Loucy (cell line): ENCODE measurements around the gene PLCD3.

ENCODE experiments used
- H2AFZ ChIP-seq: fragments of 200-600 bp; sonication (generic); 2 replicates; pipeline ENCODE4 v1.6.0; 2016; ENCODE audit warnings: antibody characterized with exemption, mild to moderate bottlenecking, low read length, moderate library complexity
- H3F3A ChIP-seq: fragments of 200-600 bp; 2 replicates; pipeline ENCODE4 v1.6.0; 2016; ENCODE audit warnings: antibody characterized with exemption, low read depth, mild to moderate bottlenecking
- H3K27me3 ChIP-seq: fragments of 200-600 bp; sonication (generic); 2 replicates; pipeline ENCODE4 v1.6.1; 2014; ENCODE audit warnings: low read length, mild to moderate bottlenecking; ENCODE audit not compliant: insufficient read depth, poor library complexity, severe bottlenecking
- H3K36me3 ChIP-seq: fragments of 200-600 bp; sonication (generic); 2 replicates; pipeline ENCODE4 v1.6.1; 2016; ENCODE audit warnings: low read length; ENCODE audit not compliant: insufficient read depth
- H3K4me1 ChIP-seq: fragments of 200-600 bp; sonication (generic); 2 replicates; pipeline ENCODE4 v1.5.1; 2014; ENCODE audit warnings: low read length, mild to moderate bottlenecking; ENCODE audit not compliant: insufficient read depth, poor library complexity, severe bottlenecking
- H3K4me2 ChIP-seq: fragments of 200-600 bp; sonication (generic); 2 replicates; pipeline ENCODE4 v1.6.0; 2014; ENCODE audit warnings: antibody characterized with exemption, low read length, low read depth, mild to moderate bottlenecking; ENCODE audit not compliant: poor library complexity, severe bottlenecking
- H3K4me3 ChIP-seq: fragments of 200-600 bp; sonication (generic); 2 replicates; pipeline ENCODE4 v1.5.1; 2014; ENCODE audit warnings: low read length, mild to moderate bottlenecking, mixed read lengths; ENCODE audit not compliant: poor library complexity, severe bottlenecking
- H3K79me2 ChIP-seq: fragments of 200-600 bp; sonication (generic); 2 replicates; pipeline ENCODE4 v1.6.1; 2014; ENCODE audit warnings: low read length; ENCODE audit not compliant: insufficient read depth
- H3K9ac ChIP-seq: fragments of 200-600 bp; sonication (generic); 2 replicates; pipeline ENCODE4 v1.6.0; 2014; ENCODE audit warnings: mild to moderate bottlenecking, low read depth, low read length, moderate library complexity; ENCODE audit not compliant: poor library complexity, severe bottlenecking
- H3K9me2 ChIP-seq: fragments of 200-600 bp; sonication (generic); replicated peaks from 2 replicates; pipeline ENCODE4 v1.6.1; 2016; ENCODE audit warnings: low read depth, low read length, mixed read lengths
- H3K9me3 ChIP-seq: fragments of 200-600 bp; sonication (generic); 2 replicates; pipeline ENCODE4 v1.6.1; 2014; ENCODE audit warnings: mild to moderate bottlenecking, antibody characterized with exemption, low read length, low read depth; ENCODE audit not compliant: insufficient read depth
- H4K20me1 ChIP-seq: fragments of 200-600 bp; sonication (generic); 2 replicates; pipeline ENCODE4 v1.6.0; 2014; ENCODE audit warnings: antibody characterized with exemption, low read length, mild to moderate bottlenecking; ENCODE audit not compliant: insufficient read depth, poor library complexity, severe bottlenecking
- CTCF ChIP-seq: fragments of 200-600 bp; sonication (generic); conservative IDR thresholded peaks from 2 replicates; pipeline ENCODE4 v1.5.1; 2014; ENCODE audit warnings: mild to moderate bottlenecking, antibody characterized with exemption, low read length
- EZH2phosphoT487 ChIP-seq: fragments of 200-600 bp; IDR thresholded peaks from 2 replicates; pipeline ENCODE4 v1.6.1; 2018; ENCODE audit warnings: antibody characterized with exemption, mild to moderate bottlenecking, moderate library complexity, borderline replicate concordance

The PLCD3 gene

DNA sequence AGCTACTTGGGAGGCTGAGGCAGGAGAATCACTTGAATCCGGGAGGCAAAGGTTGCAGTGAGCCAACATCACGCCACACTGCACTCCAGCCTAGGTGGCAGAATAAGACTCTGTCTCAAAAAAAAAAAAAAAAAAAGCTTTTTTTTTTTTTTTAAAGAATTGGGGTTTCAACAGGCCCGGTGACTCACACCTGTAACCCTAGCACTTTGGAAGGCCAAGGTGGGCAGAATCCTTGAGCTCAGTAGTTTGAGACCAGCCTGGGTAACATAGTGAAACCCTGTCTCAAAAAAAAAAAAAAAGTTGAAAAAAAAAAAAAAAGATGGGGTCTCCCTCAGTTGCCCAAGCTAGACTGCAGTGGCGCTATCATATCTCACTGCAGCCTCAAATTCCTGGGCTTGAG is 22.7 kb upstream of the PLCD3 start:
- H3K36me3 ChIP-seq, result no peaks in the 10 kb centered on the region

GRCh38 chr17:45150911-45151809 is 18.8 kb upstream of the PLCD3 start:
- H3K9me3 ChIP-seq, result no peaks in the 10 kb centered on the region
- H2AFZ ChIP-seq, result no peak overlapping the region
- peaks cover 45% of the 10 kb centered on the region for H3K79me2 ChIP-seq
- H3K36me3 ChIP-seq, result no peaks in the 10 kb centered on the region
- TF ChIP-seq EZH2phosphoT487, result no peak
- no peak for TF ChIP-seq CTCF
- peaks cover 35% of the 10 kb centered on the region for H4K20me1 ChIP-seq
- peak overlapping the region; percentile 94 for H3K4me3 ChIP-seq
- H3F3A ChIP-seq, result peaks cover 6% of the 10 kb centered on the region
- peaks cover 24% of the 10 kb centered on the region for H3K4me1 ChIP-seq
- no peaks in the 10 kb centered on the region for H3K27me3 ChIP-seq
- H3K4me2 ChIP-seq, result peak overlapping the region; percentile 87
- H3K9ac ChIP-seq, result peak overlapping the region; percentile 81
- H3K9me2 ChIP-seq, result no peaks in the 10 kb centered on the region

More for the DNA sequence above, 22.7 kb upstream of the PLCD3 start:
- Histone ChIP-seq H3K4me1 (peaks cover 24% of the 10 kb centered on the region), H3K79me2 (peaks cover 33% of the 10 kb centered on the region), H3K9me2 (no peaks in the 10 kb centered on the region), H3K4me2 (no peak overlapping the region), H3K9ac (no peak overlapping the region), H3K9me3 (no peaks in the 10 kb centered on the region), H3F3A (peaks cover 6% of the 10 kb centered on the region), H3K27me3 (no peaks in the 10 kb centered on the region), H4K20me1 (peaks cover 22% of the 10 kb centered on the region), H3K4me3 (no peak overlapping the region), H2AFZ (no peak overlapping the region)
- TF ChIP-seq EZH2phosphoT487 (no peak), CTCF (no peak)

DNA sequence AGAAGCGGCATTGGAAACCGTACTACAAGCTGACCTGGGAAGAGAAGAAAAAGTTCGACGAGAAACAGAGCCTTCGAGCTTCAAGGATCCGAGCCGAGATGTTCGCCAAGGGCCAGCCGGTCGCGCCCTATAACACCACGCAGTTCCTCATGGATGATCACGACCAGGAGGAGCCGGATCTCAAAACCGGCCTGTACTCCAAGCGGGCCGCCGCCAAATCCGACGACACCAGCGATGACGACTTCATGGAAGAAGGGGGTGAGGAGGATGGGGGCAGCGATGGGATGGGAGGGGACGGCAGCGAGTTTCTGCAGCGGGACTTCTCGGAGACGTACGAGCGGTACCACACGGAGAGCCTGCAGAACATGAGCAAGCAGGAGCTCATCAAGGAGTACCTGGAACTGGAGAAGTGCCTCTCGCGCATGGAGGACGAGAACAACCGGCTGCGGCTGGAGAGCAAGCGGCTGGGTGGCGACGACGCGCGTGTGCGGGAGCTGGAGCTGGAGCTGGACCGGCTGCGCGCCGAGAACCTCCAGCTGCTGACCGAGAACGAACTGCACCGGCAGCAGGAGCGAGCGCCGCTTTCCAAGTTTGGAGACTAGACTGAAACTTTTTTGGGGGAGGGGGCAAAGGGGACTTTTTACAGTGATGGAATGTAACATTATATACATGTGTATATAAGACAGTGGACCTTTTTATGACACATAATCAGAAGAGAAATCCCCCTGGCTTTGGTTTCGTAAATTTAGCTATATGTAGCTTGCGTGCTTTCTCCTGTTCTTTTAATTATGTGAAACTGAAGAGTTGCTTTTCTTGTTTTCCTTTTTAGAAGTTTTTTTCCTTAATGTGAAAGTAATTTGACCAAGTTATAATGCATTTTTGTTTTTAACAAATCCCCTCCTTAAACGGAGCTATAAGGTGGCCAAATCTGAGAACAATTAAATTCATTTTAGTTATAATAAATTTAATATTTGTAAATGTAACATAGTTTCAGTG is 17.7 kb upstream of the PLCD3 start:
- H3K27me3 ChIP-seq, result no peaks in the 10 kb centered on the region
- H3K36me3 ChIP-seq, result no peaks in the 10 kb centered on the region
- no peak overlapping the region for H2AFZ ChIP-seq
- peaks cover 47% of the 10 kb centered on the region for H3K79me2 ChIP-seq
- peaks cover 27% of the 10 kb centered on the region for H3K4me1 ChIP-seq
- no peaks in the 10 kb centered on the region for H3K9me2 ChIP-seq
- no peak for TF ChIP-seq EZH2phosphoT487
- TF ChIP-seq CTCF, result no peak
- peak overlapping the region; percentile 87 for H3K4me2 ChIP-seq
- peak overlapping the region; percentile 94 for H3K4me3 ChIP-seq
- H3F3A ChIP-seq, result peaks cover 6% of the 10 kb centered on the region
- H3K9me3 ChIP-seq, result no peaks in the 10 kb centered on the region
- H3K9ac ChIP-seq, result peak overlapping the region; percentile 81
- peaks cover 35% of the 10 kb centered on the region for H4K20me1 ChIP-seq
